B cell (primary cell): ENCODE measurements around the gene RNF167. TPM values are rescaled to one million over a fixed set of nuclear protein-coding genes. Genes with fewer than 3 reads are reported as not detected.

Experiments
- ATAC-seq: fragments of 200-7000 bp; cut with Tn5 transposase; one replicate; pipeline ENCODE4 v1.10.0; 2021; ENCODE audit warnings: low read depth, mild to moderate bottlenecking, moderate number of reproducible peaks, moderate library complexity
- CTCF ChIA-PET: fragments of 350-600 bp; sonication (Branson Sonifier 250); formaldehyde crosslinking; loops from one replicate; lab custom pipeline; 2021; ENCODE audit warnings: antibody characterized with exemption, inconsistent platforms; lab: Charles Lee
- POLR2A ChIA-PET: fragments of 350-600 bp; sonication (Branson Sonifier 250); formaldehyde crosslinking; loops from one replicate; lab custom pipeline; 2021; ENCODE audit warnings: antibody characterized with exemption; lab: Charles Lee
- DNase-seq: peaks from one replicate; pipeline ENCODE4 v3.0.0; 2013
- H2AFZ ChIP-seq: 2 replicates; pipeline ENCODE4 v1.6.1; 2012; ENCODE audit warnings: mild to moderate bottlenecking, low read depth, low read length; ENCODE audit not compliant: insufficient read depth, poor library complexity, severe bottlenecking
- H3K27ac ChIP-seq, 2 donors: 1 replicate in 1 of 2; 2 replicates in 1 of 2; pipeline ENCODE4 v1.5.1; 2012 to 2013; ENCODE audit warnings: low read length in 2 of 2, mild to moderate bottlenecking in 2 of 2, moderate library complexity in 1 of 2
- H3K27me3 ChIP-seq, 4 experiments: fragments of 200-600 bp in 1 of 4; sonication (generic) in 1 of 4; replicated peaks in 1 of 4; 1 replicate in 2 of 4; 2 replicates in 2 of 4; pipeline versions ENCODE4 v1.6.1 to v1.7.0; 2013 to 2016; ENCODE audit warnings: low read length in 3 of 4, mild to moderate bottlenecking in 2 of 4, mixed read lengths in 1 of 4, moderate library complexity in 1 of 4; ENCODE audit not compliant: insufficient read depth in 4 of 4, control insufficient read depth in 3 of 4; ENCODE audit errors: control extremely low read depth in 1 of 4
- H3K36me3 ChIP-seq, 2 experiments: replicated peaks in 1 of 2; 1 replicate in 1 of 2; 2 replicates in 1 of 2; pipeline versions ENCODE4 v1.6.1 to v1.7.1; 2013; ENCODE audit warnings: low read length in 1 of 2; ENCODE audit not compliant: insufficient read depth in 2 of 2, control insufficient read depth in 1 of 2; ENCODE audit errors: control extremely low read depth in 1 of 2, extremely low read depth in 1 of 2
- H3K4me1 ChIP-seq, 2 donors: fragments of 200-600 bp in 1 of 2; sonication (generic) in 1 of 2; 1 replicate in 1 of 2; 2 replicates in 1 of 2; pipeline versions ENCODE4 v1.5.1 to v1.6.1; 2013 to 2017; ENCODE audit warnings: low read length in 2 of 2; ENCODE audit not compliant: control insufficient read depth in 2 of 2, insufficient read depth in 2 of 2
- H3K4me2 ChIP-seq: replicated peaks from 2 replicates; pipeline ENCODE3; 2012; ENCODE audit warnings: mild to moderate bottlenecking, low read depth, low read length; ENCODE audit not compliant: poor library complexity, severe bottlenecking
- H3K4me3 ChIP-seq, 5 experiments: fragments of 200-600 bp in 1 of 5; sonication (generic) in 1 of 5; 1 replicate in 3 of 5; 2 replicates in 2 of 5; pipeline versions ENCODE4 v1.5.1 to v1.7.0; 2011 to 2016; ENCODE audit warnings: low read length in 4 of 5, mild to moderate bottlenecking in 4 of 5, low read depth in 2 of 5, control low read depth in 1 of 5, moderate library complexity in 1 of 5; ENCODE audit not compliant: insufficient read depth in 1 of 5; ENCODE audit errors: control extremely low read depth in 1 of 5, extremely low read depth in 1 of 5
- H3K79me2 ChIP-seq: fragments of 200-600 bp; sonication (generic); one replicate; pipeline ENCODE4 v1.6.0; 2016; ENCODE audit warnings: low read length; ENCODE audit not compliant: control insufficient read depth, insufficient read depth
- H3K9ac ChIP-seq: fragments of 200-600 bp; sonication (generic); 2 replicates; pipeline ENCODE4 v1.6.1; 2017; ENCODE audit warnings: mild to moderate bottlenecking, low read length, moderate library complexity
- H3K9me3 ChIP-seq, 3 donors: one replicate each; pipeline versions ENCODE4 v1.6.1 to v1.7.1; 2013; ENCODE audit warnings: low read length in 2 of 3; ENCODE audit not compliant: control insufficient read depth in 2 of 3, insufficient read depth in 1 of 3; ENCODE audit errors: control extremely low read depth in 1 of 3
- H4K20me1 ChIP-seq: 2 replicates; pipeline ENCODE4 v1.6.0; 2012; ENCODE audit warnings: mild to moderate bottlenecking, low read length; ENCODE audit not compliant: insufficient read depth, control insufficient read depth, poor library complexity, severe bottlenecking
- H3K27ac Mint-ChIP-seq: one replicate; pipeline ENCODE4 v1.8.0; 2021; ENCODE audit warnings: mixed read lengths
- H3K27me3 Mint-ChIP-seq: one replicate; pipeline ENCODE4 v1.8.0; 2021; ENCODE audit warnings: mixed read lengths
- H3K4me1 Mint-ChIP-seq: one replicate; pipeline ENCODE4 v1.8.0; 2021; ENCODE audit warnings: mixed read lengths
- H3K4me3 Mint-ChIP-seq: one replicate; pipeline ENCODE4 v1.8.0; 2021; ENCODE audit warnings: mixed read lengths
- H3K9me3 Mint-ChIP-seq: one replicate; pipeline ENCODE4 v1.8.0; 2022; ENCODE audit warnings: mixed read lengths; ENCODE audit not compliant: insufficient read depth
- EZH2 ChIP-seq: IDR thresholded peaks from 2 replicates; pipeline ENCODE4 v1.6.1; 2012; ENCODE audit warnings: borderline replicate concordance, low read depth, mild to moderate bottlenecking, moderate library complexity, low read length; ENCODE audit not compliant: insufficient read depth, poor library complexity, severe bottlenecking
- WGBS: methylation state at CpG from one replicate; pipeline ENCODE4 v1.1.5; 2013; ENCODE audit warnings: missing lambda C conversion rate; ENCODE audit not compliant: insufficient coverage; 5-methylcytosine and 5-hydroxymethylcytosine counted together
- intact Hi-C: fragments of 100-400 bp; cut with micrococcal nuclease; formaldehyde crosslinking; loops from one replicate; pipeline ENCODE4 v1.10.0; 2022
- polyA plus RNA-seq: library from polyadenylated mRNA; depleted of rRNA; stranded (reverse); fragments of >200 nt; gene quantifications from 2 replicates; pipeline ENCODE4 v1.2.3, GENCODE V29; 2012
- total RNA-seq, 2 donors: library from RNA; stranded (reverse); fragments of 120-200 nt in 1 of 2; gene quantifications; 1 replicate in 1 of 2; 2 replicates in 1 of 2; pipeline versions ENCODE4 v1.2.3 to v1.2.4, GENCODE V29; 2013 to 2022
- TF ChIP-seq, protein P1 (sequence below): fragments of 200-600 bp; IDR thresholded peaks from one replicate; pipeline ENCODE4 v1.8.0; 2022; ENCODE audit warnings: antibody characterized with exemption, mild to moderate bottlenecking

Gene RNF167
- total and polyA plus RNA-seq, 2 donors (not counting 1 experiment from before 2014, with no cell fraction given): 143 to 186 TPM

GRCh38 chr17:4986951-4987766 is 47.1 kb downstream of the RNF167 start, which contains the start of gene CAMTA2:
TSS of gene CAMTA2 (minus strand) at chr17:4987675. CDS start at chr17:4986222, 1,453 bp downstream.
- H3K4me1 Mint-ChIP-seq: peaks cover 35% of the 10 kb centered on the region
- CTCF ChIA-PET: interaction anchor here (0.7 to 5.9 kb wide), 16 partner anchors 8 to 325 kb away, joined by 3 to 35 read pairs (median 3); partner anchors contain the start of genes CHRNE, INCA1, KIF1C and RNF167
- TF ChIP-seq EZH2: no peak
- TF ChIP-seq, protein P1, sequence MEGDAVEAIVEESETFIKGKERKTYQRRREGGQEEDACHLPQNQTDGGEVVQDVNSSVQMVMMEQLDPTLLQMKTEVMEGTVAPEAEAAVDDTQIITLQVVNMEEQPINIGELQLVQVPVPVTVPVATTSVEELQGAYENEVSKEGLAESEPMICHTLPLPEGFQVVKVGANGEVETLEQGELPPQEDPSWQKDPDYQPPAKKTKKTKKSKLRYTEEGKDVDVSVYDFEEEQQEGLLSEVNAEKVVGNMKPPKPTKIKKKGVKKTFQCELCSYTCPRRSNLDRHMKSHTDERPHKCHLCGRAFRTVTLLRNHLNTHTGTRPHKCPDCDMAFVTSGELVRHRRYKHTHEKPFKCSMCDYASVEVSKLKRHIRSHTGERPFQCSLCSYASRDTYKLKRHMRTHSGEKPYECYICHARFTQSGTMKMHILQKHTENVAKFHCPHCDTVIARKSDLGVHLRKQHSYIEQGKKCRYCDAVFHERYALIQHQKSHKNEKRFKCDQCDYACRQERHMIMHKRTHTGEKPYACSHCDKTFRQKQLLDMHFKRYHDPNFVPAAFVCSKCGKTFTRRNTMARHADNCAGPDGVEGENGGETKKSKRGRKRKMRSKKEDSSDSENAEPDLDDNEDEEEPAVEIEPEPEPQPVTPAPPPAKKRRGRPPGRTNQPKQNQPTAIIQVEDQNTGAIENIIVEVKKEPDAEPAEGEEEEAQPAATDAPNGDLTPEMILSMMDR: peak; percentile 88
- peaks cover 21 to 28% of the 10 kb centered on the region in 2 donors for H3K4me1 ChIP-seq
- H3K79me2 ChIP-seq: peaks cover 6% of the 10 kb centered on the region
- intact Hi-C loops: loop anchor here (1.0 to 5.0 kb wide), 5 partner anchors 10 to 125 kb away; partner anchors contain the start of genes INCA1, KIF1C, SPAG7 and ZNF232
- H3K27ac Mint-ChIP-seq: peak within 1 kb of the TSS; percentile 90
- H3K9me3 ChIP-seq: no peaks in the 10 kb centered on the region
- peak within 1 kb of the TSS; percentile 91 for H3K4me3 Mint-ChIP-seq
- H2AFZ ChIP-seq: peak within 1 kb of the TSS; percentile 96
- peak within 1 kb of the TSS; percentile 88 for H3K9ac ChIP-seq
- peak within 1 kb of the TSS; percentile 84 to 90 for H3K27ac ChIP-seq
- H3K4me3 ChIP-seq: peak within 1 kb of the TSS; percentile 67 to 96 (median 81)
- ATAC-seq (peak; percentile 89), DNase-seq (peak; percentile 91)
- no peaks in the 10 kb centered on the region for H3K27me3 ChIP-seq
- peak within 1 kb of the TSS; percentile 95 for H3K4me2 ChIP-seq
- no peaks in the 10 kb centered on the region for H3K9me3 Mint-ChIP-seq
- POLR2A ChIA-PET: interaction anchor here (0.6 to 3.1 kb wide), 9 partner anchors 10 to 620 kb away, joined by 3 to 11 read pairs (median 6); partner anchors contain the start of genes INCA1, KIF1C, RNF167 and SLC25A11
- H3K36me3 ChIP-seq: peaks cover 0 to 10% of the 10 kb centered on the region in 2 experiments
- H4K20me1 ChIP-seq: no peaks in the 10 kb centered on the region
- 2% methylated on average over 61 of the region's 78 CpGs for WGBS
- no peaks in the 10 kb centered on the region for H3K27me3 Mint-ChIP-seq
